T-helper 2 cell (primary cell): ENCODE data around the gene C1R.

Experiments used
- DNase-seq, 5 experiments: peaks; one replicate each; pipeline versions ENCODE4 v3.0.0 to v3.0.0-alpha.2; 2012 to 2022

Gene C1R

GRCh38 chr12:7096006-7096932 lies 4.0 kb upstream of the C1R start:
- no peak for DNase-seq

DNA sequence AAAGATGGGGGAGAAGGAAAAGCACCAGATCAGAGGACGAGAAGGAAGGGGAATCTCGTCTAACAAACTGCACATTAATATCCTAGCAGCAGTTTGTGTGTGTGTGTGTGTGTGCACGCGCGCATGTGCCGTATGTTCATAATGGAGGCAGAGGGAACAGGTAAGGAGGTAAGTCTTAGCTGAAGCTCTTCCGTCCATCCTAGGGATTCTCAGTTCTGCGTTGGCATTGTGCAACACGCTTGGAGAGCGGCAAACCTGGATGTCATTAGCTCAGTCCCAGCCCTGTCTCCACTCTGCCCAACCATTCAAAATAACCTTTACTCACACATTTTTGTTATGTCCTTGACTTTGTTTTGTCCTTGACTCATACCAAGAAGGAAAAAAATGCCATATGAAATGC lies 1.6 kb upstream of the C1R start:
- DNase-seq = no peak

GRCh38 chr12:7093486-7093885 lies 1.2 kb upstream of the C1R start:
- no peak for DNase-seq

GRCh38 chr12:7092986-7093460 lies 778 bp upstream of the C1R start:
- no peak for DNase-seq

DNA sequence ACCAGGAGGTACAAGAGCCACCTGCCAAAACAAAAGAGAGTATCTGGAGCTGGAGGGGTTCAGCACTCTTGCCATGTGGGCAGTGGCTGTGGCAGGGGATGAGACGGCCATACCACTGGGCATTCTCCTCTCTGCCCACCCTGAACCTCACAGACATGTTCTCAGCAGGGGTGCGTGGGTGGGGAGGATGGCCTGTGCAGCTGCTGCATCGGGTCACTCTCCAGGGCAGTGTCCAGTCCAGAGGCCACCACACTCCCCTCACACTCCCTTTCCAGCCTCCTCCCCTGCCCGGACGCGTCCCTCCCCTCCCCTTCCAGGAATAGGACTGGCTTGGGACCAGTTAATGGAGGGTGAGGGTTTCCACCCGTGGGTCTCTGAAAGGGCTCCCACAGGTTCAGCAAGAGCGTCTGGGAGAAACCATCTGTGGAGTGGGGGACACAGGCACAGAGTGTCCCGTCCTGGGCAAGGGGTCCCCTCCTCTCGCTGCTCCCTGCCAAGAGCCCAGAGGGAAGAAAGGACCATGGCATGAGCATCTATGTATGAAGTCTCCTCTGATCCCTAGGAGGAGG lies 501 bp downstream of the C1R start:
- no peak for DNase-seq

GRCh38 chr12:7091171-7091570 lies 1.1 kb downstream of the C1R start:
- DNase-seq = no peak

DNA sequence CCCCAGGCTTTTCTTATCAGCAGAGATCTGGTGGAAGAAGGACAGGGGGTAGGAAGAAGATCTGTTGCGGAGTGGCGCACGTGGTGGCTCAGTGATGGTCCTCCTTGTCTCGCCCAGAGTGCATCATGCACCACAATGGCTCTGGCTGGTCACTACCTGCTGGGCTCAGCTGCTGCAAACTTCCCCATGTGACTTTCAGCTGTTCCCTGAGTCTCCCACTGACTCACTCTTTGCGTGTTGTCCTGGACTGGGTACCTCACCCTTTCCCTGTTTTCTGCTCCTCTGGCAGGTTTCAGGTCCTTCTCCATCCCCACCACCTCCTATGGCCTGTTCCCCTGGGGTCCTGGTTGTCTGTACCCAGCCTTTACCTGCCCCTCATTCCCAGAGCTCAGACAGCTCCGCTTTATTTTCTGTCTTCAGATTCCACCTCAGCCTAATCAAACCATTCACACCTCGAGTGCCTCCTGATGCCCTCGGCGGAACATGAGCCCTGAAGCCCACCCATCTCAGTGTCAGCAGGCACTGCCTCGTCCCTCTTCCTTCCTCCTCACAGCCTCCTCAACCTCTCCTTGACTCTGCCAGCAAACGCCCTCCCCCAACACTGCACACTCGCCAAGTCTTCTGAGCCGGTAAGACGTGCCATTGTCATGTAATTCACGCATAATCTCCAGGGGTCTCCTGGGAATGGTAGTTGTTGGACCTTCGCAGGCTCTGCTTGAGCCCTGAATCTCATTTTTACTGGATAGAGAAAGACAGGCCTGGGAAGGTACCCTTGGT lies 1.8 kb downstream of the C1R start:
- no peak for DNase-seq

DNA sequence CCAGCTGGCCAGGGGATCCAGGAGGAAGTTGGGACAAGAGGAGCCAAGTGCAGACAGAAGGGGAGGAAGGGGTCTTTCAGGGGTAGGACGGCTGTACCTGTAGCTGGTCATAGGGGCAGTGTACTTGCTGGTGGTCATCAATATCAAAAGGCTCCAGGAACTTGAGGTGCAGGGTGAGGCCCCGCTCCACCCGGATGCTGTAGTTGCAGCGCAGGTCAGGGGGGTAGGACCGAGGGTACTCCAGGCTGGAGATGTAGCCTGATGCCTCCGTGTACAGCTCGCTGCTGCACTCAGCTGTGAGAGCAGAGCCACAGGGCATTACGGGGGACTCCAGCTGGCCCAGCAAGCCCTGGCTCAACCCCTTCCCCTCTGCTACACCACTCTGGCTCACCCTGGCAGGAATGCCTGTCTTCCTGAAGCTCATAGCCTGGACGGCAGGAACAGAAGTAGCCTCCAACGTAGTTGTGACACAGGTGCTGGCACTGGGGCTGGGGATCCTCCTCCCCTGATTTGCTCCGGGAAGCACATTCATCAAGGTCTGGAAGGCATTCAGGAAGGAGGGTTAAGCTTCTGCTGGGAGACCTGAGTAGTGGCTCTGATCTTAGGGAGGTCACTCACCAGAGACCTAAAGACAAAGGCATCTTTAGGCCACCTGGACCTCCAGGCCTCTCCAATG lies 2.9 kb downstream of the C1R start:
- DNase-seq = no peak

DNA sequence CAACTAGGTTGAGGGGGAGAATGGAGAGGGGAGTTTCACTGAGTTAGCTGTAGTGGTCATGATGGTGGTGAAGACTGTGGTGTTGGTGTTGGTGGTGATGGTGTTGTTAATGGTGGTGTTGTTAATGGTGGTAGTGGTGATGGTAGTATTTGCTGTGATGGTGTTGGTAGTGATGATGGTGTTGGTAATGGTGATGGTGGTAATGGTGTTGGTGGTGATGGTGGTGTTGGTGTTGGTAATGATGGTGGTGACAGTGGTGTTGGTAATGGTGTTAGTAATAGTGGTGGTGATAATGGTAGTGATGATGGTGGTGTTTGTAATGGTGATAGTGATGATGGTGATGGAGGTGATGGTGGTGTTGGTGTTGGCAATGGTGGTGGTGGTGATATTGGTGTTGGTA lies 9.1 kb downstream of the C1R start:
- no peak for DNase-seq

- no peak for DNase-seq
Measured at GRCh38 chr12:7081037-7081436, 11.2 kb downstream of the C1R start.

- no peak for DNase-seq
Measured at GRCh38 chr12:7079826-7080125, 12.5 kb downstream of the C1R start.

DNA sequence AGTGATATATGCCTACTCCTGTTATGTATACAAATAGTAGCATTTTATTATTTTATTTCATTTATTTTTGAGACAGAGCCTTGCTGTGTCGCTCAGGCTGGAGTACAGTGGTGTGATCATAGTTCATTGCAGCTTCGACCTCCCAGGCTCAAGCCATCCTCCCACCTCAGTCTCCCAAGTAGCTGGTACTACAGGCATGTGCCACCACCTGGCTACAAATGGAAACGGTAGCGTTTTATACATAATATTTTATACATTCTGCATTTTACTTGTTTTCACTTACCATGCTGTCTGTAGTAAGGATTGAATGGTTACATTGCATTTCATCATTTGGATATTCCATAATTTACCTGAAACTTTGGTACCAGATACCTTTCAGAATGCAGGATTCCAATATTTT lies 14.1 kb downstream of the C1R start:
- no peak for DNase-seq

GRCh38 chr12:7076493-7076892 lies 15.8 kb downstream of the C1R start:
- no peak for DNase-seq

DNA sequence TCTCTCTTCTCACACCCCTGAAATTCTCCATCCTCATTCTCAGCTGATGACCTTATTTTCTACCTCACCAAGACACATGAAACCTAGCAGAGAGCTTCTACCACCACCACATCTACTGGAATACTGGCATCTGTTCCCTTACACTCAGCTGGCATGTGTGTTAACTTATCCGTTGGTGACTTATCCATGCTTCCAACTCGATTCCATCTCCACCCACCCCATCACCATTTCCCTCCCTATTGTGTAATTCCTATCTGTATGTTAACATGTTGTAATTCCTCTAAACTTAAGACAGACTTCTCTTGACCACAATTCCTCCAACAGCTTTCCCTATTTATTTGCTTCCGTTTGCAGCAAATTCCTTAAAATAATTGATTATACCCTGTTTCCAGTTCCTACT lies 16.3 kb downstream of the C1R start:
- no peak for DNase-seq

GRCh38 chr12:7075518-7075917 lies 16.7 kb downstream of the C1R start:
- peak in 1 of 5 experiments; percentile 29 for DNase-seq

- no peak for DNase-seq
Measured at GRCh38 chr12:7073946-7074345, 18.3 kb downstream of the C1R start.

DNA sequence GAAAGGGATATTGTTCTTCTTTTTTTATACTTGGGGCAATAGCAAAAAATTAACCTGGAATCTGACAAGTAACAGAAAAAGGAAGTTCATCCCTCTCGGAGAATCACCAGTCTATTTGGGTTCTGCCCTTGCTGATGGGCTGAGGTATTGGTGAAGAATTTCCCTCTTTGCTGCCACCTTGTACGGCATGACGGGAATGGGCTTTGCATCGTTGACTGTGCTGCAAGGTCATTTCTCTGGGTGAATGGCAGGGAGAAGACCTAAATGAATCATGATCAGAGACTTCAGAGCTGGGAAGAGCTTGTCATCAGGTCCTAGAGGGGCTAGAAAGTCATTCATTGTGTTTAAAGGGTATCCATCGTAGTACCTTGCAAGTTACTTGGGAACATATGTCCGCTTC lies 19.7 kb downstream of the C1R start:
- DNase-seq = no peak

DNA sequence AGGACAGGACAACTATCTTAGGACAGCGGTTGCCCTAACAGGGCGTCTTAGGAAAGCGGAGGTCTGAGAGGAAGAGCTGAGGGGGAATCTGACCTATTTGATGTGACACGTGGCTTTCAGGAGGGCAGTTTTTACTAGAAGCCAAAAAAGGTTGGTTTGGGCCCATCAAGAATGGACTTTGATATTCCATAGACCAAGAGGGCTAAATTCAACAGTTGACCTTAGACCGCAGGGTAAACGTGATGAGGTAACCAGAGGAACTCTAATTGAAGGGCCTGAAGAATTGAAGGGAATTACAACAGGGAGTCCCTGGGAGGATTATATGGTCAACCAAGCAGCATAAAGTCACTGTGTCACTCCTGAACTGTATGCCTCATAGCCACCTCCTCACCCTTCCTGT lies 20.2 kb downstream of the C1R start:
- no peak for DNase-seq

GRCh38 chr12:7069386-7069785 lies 22.9 kb downstream of the C1R start:
- no peak for DNase-seq

DNA sequence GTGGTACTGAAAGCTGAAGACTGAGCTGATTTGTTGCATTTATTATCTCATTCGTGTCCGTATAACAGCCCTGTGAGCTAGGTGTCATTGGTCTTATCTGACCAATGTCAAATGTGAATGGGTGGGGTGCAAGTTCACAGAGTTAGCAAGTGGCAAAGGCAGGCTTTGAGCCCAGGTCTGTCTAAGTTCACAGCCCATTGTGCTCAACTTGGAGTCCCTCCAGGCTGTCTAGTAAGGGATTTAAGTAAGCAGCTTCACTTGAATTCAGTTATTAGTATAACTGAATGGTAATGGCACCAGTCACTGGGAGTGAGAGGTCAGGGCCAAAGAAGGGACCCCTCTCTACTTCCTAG lies 23.3 kb downstream of the C1R start:
- DNase-seq = no peak

- no peak for DNase-seq
Measured at GRCh38 chr12:7068240-7068993, 23.8 kb downstream of the C1R start.

DNA sequence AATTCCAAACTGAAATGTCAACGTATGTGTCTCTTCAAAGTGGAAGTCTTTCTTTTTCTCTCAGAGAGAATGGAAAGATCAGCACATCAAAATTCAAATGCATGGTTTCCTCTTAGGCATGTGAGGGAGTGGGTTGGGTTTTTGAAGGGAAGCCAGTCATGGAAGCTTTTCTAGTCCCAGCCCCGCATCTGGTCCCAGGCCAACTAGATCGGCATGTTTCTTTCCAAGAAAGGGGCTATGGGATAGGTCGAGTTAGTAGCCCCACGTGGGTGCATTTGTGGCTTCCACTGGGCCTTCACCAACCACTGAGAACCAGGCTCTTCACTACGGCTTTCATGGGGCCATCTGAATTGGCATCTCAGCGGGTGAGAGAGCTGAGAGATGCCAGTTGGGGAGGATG lies 25.1 kb downstream of the C1R start:
- no peak for DNase-seq

- no peak for DNase-seq
Measured at GRCh38 chr12:7066596-7066995, 25.6 kb downstream of the C1R start.
